ENCODE measurements around the gene ITGB2.
A peak's percentile ranks its signal among the peaks of the same experiment; 100 is the strongest.

Gene ITGB2

DNA sequence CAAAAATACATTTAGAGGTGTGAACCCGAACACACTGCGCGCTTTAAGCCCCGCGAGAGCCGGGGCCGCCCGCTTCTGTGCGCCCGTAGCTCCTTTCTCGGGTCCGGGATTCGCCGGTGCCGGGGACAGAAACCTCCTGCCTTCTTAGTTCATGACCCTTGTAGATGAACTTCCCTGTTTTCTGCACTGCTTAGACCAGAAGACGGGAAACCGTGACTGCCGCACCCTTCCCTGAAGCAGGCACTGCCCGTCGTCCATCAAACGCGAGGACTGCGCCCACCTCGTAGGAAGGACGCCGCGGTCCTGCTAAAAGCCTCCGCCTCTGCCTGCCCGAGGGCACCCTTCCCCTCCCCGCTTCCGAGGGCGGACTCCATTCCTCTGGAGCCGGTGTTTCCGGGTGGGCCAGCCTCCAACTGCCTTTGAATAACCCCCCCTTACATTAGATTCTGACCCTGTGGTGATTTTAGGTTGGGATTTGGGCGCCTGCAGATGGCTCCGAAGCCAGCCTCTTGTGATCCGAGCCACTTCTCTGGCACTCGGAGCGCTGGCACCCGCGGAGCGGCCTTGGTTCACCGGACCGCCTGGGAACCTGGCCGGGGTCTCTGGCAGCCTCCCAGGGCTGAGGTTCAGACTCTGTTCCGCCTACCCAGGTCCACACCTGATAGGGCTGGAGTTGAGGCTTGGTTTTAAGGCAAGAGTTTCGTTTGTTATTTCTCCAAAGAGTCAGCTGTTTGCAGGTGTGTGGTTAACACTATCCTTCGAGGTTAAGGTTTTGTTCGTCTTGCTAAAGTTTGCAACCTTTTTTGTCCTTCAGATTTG lies 46.0 kb downstream of the ITGB2 start:
- no peak for TF ChIP-seq EP300 (IDR thresholded peaks at IDR 0.05; ENCODE audit: borderline replicate concordance)
- no peak for TF ChIP-seq TAF1 (IDR thresholded peaks at IDR 0.05; ENCODE audit: low read depth)
- no peak for TF ChIP-seq YY1 (IDR thresholded peaks at IDR 0.05; ENCODE audit: low read depth)
- TF ChIP-seq CREB1 (IDR thresholded peaks at IDR 0.05; ENCODE audit: low read depth) = no peak
- no peak for TF ChIP-seq CEBPB (IDR thresholded peaks at IDR 0.05)
- TF ChIP-seq, protein P1, sequence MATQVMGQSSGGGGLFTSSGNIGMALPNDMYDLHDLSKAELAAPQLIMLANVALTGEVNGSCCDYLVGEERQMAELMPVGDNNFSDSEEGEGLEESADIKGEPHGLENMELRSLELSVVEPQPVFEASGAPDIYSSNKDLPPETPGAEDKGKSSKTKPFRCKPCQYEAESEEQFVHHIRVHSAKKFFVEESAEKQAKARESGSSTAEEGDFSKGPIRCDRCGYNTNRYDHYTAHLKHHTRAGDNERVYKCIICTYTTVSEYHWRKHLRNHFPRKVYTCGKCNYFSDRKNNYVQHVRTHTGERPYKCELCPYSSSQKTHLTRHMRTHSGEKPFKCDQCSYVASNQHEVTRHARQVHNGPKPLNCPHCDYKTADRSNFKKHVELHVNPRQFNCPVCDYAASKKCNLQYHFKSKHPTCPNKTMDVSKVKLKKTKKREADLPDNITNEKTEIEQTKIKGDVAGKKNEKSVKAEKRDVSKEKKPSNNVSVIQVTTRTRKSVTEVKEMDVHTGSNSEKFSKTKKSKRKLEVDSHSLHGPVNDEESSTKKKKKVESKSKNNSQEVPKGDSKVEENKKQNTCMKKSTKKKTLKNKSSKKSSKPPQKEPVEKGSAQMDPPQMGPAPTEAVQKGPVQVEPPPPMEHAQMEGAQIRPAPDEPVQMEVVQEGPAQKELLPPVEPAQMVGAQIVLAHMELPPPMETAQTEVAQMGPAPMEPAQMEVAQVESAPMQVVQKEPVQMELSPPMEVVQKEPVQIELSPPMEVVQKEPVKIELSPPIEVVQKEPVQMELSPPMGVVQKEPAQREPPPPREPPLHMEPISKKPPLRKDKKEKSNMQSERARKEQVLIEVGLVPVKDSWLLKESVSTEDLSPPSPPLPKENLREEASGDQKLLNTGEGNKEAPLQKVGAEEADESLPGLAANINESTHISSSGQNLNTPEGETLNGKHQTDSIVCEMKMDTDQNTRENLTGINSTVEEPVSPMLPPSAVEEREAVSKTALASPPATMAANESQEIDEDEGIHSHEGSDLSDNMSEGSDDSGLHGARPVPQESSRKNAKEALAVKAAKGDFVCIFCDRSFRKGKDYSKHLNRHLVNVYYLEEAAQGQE (IDR thresholded peaks at IDR 0.05; ENCODE audit: low read depth) = no peak
- TF ChIP-seq TCF12 (IDR thresholded peaks at IDR 0.05; ENCODE audit: low read depth) = no peak
- TF ChIP-seq, protein P2, sequence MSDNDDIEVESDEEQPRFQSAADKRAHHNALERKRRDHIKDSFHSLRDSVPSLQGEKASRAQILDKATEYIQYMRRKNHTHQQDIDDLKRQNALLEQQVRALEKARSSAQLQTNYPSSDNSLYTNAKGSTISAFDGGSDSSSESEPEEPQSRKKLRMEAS (IDR thresholded peaks at IDR 0.05) = no peak
- no peak for TF ChIP-seq FOXM1 (IDR thresholded peaks at IDR 0.05; ENCODE audit: borderline replicate concordance, low read depth)
- no peak for TF ChIP-seq ZBTB7A (IDR thresholded peaks at IDR 0.05; ENCODE audit: low read depth)
- TF ChIP-seq, protein P3, sequence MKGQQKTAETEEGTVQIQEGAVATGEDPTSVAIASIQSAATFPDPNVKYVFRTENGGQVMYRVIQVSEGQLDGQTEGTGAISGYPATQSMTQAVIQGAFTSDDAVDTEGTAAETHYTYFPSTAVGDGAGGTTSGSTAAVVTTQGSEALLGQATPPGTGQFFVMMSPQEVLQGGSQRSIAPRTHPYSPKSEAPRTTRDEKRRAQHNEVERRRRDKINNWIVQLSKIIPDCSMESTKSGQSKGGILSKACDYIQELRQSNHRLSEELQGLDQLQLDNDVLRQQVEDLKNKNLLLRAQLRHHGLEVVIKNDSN (IDR thresholded peaks at IDR 0.05) = no peak
- no peak for TF ChIP-seq TEAD4 (IDR thresholded peaks at IDR 0.05)
- no peak for TF ChIP-seq EGR1 (IDR thresholded peaks at IDR 0.05)
- TF ChIP-seq NFIC (IDR thresholded peaks at IDR 0.05) = no peak
- TF ChIP-seq RAD21 (IDR thresholded peaks at IDR 0.05; ENCODE audit: low read depth) = no peak

- TF ChIP-seq, protein P2 (IDR thresholded peaks at IDR 0.05) = no peak
- no peak for TF ChIP-seq FOXM1 (IDR thresholded peaks at IDR 0.05; ENCODE audit: borderline replicate concordance, low read depth)
- no peak for TF ChIP-seq NFIC (IDR thresholded peaks at IDR 0.05)
- TF ChIP-seq, protein P3 (IDR thresholded peaks at IDR 0.05) = no peak
- TF ChIP-seq CEBPB (IDR thresholded peaks at IDR 0.05) = no peak
- TF ChIP-seq TCF12 (IDR thresholded peaks at IDR 0.05; ENCODE audit: low read depth) = no peak
- no peak for TF ChIP-seq YY1 (IDR thresholded peaks at IDR 0.05; ENCODE audit: low read depth)
- TF ChIP-seq TEAD4 (IDR thresholded peaks at IDR 0.05) = no peak
- no peak for TF ChIP-seq ZBTB7A (IDR thresholded peaks at IDR 0.05; ENCODE audit: low read depth)
- TF ChIP-seq TAF1 (IDR thresholded peaks at IDR 0.05; ENCODE audit: low read depth) = no peak
- no peak for TF ChIP-seq RAD21 (IDR thresholded peaks at IDR 0.05; ENCODE audit: low read depth)
- no peak for TF ChIP-seq CREB1 (IDR thresholded peaks at IDR 0.05; ENCODE audit: low read depth)
- TF ChIP-seq, protein P1 (IDR thresholded peaks at IDR 0.05; ENCODE audit: low read depth) = no peak
- no peak for TF ChIP-seq EP300 (IDR thresholded peaks at IDR 0.05; ENCODE audit: borderline replicate concordance)
- TF ChIP-seq EGR1 (IDR thresholded peaks at IDR 0.05) = no peak
Observed at GRCh38 chr21:44874240-44874496, 46.5 kb downstream of the ITGB2 start.

- TF ChIP-seq FOXM1 (IDR thresholded peaks at IDR 0.05; ENCODE audit: borderline replicate concordance, low read depth) (no peak), EGR1 (IDR thresholded peaks at IDR 0.05) (no peak), NFIC (IDR thresholded peaks at IDR 0.05) (no peak), TAF1 (IDR thresholded peaks at IDR 0.05; ENCODE audit: low read depth) (peak; percentile 63), YY1 (IDR thresholded peaks at IDR 0.05; ENCODE audit: low read depth) (0 out of 2 replicates have a peak, but pooled peaks have one; percentile 49), CEBPB (IDR thresholded peaks at IDR 0.05) (no peak), EP300 (IDR thresholded peaks at IDR 0.05; ENCODE audit: borderline replicate concordance) (no peak), TCF12 (IDR thresholded peaks at IDR 0.05; ENCODE audit: low read depth) (no peak), CREB1 (IDR thresholded peaks at IDR 0.05; ENCODE audit: low read depth) (no peak), ZBTB7A (IDR thresholded peaks at IDR 0.05; ENCODE audit: low read depth) (peak; percentile 31; the same call in 1 of the 2 replicates), TEAD4 (IDR thresholded peaks at IDR 0.05) (no peak), RAD21 (IDR thresholded peaks at IDR 0.05; ENCODE audit: low read depth) (no peak)
- TF ChIP-seq, protein P1 (IDR thresholded peaks at IDR 0.05; ENCODE audit: low read depth) = no peak
- TF ChIP-seq, protein P2 (IDR thresholded peaks at IDR 0.05) = peak; percentile 64; the same call in 1 of the 2 replicates
- TF ChIP-seq, protein P3 (IDR thresholded peaks at IDR 0.05) = no peak
Observed at GRCh38 chr21:44873356-44874239, 47.1 kb downstream of the ITGB2 start, which contains the start of gene PTTG1IP. PTTG1IP (minus strand) TSS chr21:44873690; CDS start chr21:44873616, 74 bp downstream.

All from Ishikawa (cell line).